DMS153 treated with DMSO at 0.1 percent for 48 hours (cell line): Measurements from ENCODE around the gene MCTP2.

Experiments used
- DNase-seq: peaks from one replicate; lab custom pipeline; 2025; ENCODE audit not compliant: unreplicated experiment; lab: John Stamatoyannopoulos, UW

MCTP2 gene

GRCh38 chr15:94263341-94264273 lies 32.2 kb downstream of the MCTP2 start:
- DNase-seq: no peak

- no peak for DNase-seq
Observed at GRCh38 chr15:94265009-94265408, 33.6 kb downstream of the MCTP2 start.

GRCh38 chr15:94265982-94266381 lies 34.6 kb downstream of the MCTP2 start:
- no peak for DNase-seq

GRCh38 chr15:94266789-94267188 lies 35.4 kb downstream of the MCTP2 start:
- no peak for DNase-seq

- no peak for DNase-seq
Observed at GRCh38 chr15:94269954-94270353, 38.6 kb downstream of the MCTP2 start.

GRCh38 chr15:94270570-94270969 lies 39.2 kb downstream of the MCTP2 start:
- DNase-seq: no peak

- no peak for DNase-seq
Observed at GRCh38 chr15:94272251-94272898, 41.0 kb downstream of the MCTP2 start.

GRCh38 chr15:94273826-94274225 lies 42.5 kb downstream of the MCTP2 start:
- no peak for DNase-seq

- DNase-seq: no peak
Observed at GRCh38 chr15:94274745-94275144, 43.4 kb downstream of the MCTP2 start.

GRCh38 chr15:94277485-94277884 lies 46.1 kb downstream of the MCTP2 start:
- no peak for DNase-seq

- DNase-seq: no peak
Observed at GRCh38 chr15:94279736-94280135, 48.4 kb downstream of the MCTP2 start.

- DNase-seq: no peak
Observed at GRCh38 chr15:94280301-94280700, 48.9 kb downstream of the MCTP2 start.

- DNase-seq: no peak
Observed at GRCh38 chr15:94282269-94283250, 51.2 kb downstream of the MCTP2 start.

GRCh38 chr15:94286583-94286982 lies 55.2 kb downstream of the MCTP2 start:
- no peak for DNase-seq

GRCh38 chr15:94287794-94288246 lies 56.5 kb downstream of the MCTP2 start:
- DNase-seq: no peak

- DNase-seq: no peak
Observed at GRCh38 chr15:94290730-94291129, 59.4 kb downstream of the MCTP2 start.

GRCh38 chr15:94293411-94294402 lies 62.3 kb downstream of the MCTP2 start:
- DNase-seq: no peak

- no peak for DNase-seq
Observed at GRCh38 chr15:94294556-94294955, 63.2 kb downstream of the MCTP2 start.

GRCh38 chr15:94295275-94295674 lies 63.9 kb downstream of the MCTP2 start:
- no peak for DNase-seq

GRCh38 chr15:94296717-94297116 lies 65.4 kb downstream of the MCTP2 start:
- no peak for DNase-seq
